NAMALWA (cell line): Measurements from ENCODE around the gene SIK2.
"Not testable (repeated sequence)": the region's sequence is repeated elsewhere in the genome, so short reads cannot be mapped to it uniquely, and the experiment has no call there.

Experiments
- DNase-seq: peaks from one replicate; pipeline ENCODE4 v3.0.0-alpha.2; 2015; ENCODE audit warnings: low spot score

The SIK2 gene

GRCh38 chr11:111699579-111700156 lies 97.4 kb downstream of the SIK2 start:
- no peak for DNase-seq

GRCh38 chr11:111700162-111700561 lies 97.9 kb downstream of the SIK2 start:
- DNase-seq = no peak

GRCh38 chr11:111702623-111703022 lies 100.4 kb downstream of the SIK2 start:
- no peak for DNase-seq

DNA sequence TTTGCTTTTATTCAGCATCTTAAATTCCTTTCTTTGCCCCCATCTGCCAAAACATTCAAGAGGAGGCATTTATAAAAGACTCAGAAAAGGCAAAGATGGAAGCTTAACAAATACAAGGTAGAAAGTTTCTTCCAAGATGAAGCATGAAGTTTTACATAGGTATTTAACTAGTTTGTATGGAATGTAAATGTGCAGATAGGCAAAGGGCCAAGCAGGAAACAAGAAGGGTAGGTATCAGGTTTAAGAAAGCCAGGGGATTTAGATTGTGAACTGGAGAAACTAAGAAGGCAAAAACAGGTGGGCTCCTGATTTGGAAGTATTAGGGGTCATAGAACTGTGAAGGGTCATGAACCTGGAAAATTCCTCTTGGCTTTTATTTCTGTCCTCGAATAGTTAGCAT lies 101.3 kb downstream of the SIK2 start:
- no peak for DNase-seq

- no peak for DNase-seq
Measured at GRCh38 chr11:111707039-111707690, 104.9 kb downstream of the SIK2 start.

DNA sequence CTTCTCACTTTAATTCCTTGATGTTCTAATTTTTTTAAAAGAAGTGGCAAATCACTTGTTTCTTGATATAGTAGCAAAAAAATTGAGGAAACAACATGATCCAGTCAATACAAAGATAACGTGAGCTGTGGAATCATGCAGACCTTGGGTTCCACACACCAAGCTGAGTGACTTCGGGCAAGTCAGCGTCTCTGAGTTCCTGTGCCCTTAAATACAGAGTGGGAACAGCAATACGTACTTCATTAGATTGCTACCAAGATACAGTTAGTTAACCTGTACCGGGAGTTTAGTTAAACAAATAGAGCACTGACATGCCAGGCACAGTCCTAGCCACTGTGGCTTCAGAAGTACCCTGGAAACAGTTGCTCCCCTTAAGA lies 105.4 kb downstream of the SIK2 start:
- DNase-seq = no peak

DNA sequence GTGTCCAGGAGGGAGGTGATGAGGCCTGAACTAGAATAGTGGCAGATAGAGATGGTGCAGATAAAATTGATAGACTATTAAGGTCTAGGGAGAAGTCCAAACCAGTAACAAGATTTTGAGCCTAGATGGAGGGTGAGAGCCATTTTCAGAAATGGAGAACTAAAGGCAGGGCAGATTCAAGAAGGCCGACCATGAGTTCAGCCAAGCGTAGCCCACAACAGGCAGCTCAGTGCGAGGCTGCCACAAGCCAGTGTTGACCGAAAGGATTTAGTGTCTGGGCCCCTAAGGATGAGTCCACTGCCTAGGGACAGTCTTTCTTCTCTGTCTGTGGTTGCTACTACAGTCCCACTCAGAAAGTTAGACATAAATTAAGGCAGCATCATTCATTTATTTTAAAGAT lies 112.3 kb downstream of the SIK2 start:
- peak; percentile 13 for DNase-seq

DNA sequence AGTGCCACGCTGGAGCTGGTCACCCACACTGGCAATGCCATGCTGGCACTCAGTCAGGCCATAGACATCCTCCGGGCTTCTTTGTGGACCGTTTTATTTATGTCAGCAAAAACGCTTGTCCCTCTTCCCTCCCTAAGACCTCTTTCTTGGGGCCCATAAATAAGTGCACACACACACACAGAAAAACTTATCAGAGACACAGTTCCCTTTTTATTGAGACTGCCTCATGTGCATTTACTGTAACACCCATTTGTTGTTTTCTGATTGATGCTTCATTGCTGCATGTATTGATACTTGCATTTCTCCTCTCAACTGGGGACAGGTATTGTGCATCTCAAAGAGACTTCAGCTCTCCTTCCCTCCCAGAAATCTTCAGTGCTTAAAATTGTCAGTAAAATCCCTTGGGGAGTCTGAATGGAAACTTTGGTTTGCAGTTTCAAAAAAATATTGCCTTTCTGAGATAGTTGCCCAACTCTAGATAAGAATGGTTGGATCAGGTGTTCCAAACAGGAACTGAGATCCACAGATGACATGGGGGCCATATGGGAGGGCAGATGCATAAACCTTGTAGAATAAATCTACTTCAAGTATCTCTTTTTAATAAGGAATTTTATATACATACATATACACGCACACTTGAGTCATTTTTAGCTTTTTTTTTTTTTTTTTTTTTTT lies 113.0 kb downstream of the SIK2 start:
- peak; percentile 43 for DNase-seq

DNA sequence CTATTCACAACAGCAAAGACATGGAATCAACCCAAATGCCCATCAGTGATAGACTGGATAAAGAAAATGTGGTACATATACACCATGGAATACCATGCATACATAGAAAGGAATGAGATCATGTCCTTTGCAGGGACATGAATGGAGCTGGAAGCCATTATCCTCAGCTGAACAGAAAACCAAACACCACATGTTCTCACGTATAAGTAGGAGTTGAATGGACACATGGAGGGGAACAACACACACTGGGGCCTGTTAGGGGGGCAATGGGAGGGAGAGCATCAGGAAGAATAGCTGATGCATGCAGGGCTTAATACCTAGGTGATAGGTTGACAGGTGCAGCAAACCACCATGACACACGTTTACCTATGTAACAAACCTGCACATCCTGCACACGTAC lies 115.4 kb downstream of the SIK2 start:
- not testable (repeated sequence) for DNase-seq

DNA sequence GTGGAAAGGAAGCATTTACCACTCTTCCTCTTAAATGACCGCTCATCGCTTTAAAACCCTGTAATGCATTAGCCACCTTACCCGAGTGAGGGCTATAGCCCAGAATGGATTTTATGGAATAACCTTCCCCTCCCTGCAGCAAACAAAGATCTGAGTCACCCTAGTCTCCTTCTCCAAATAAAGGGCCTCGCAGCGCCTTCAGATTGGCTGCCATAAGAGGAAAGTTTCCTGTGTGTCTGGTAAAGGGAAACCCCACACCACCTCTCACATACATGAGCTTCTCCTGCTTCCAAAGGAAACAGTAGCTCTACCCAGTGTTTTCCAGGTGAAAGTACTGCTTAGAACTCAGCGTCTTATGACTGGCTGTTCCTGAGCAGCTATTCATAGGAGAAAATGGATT lies 116.2 kb downstream of the SIK2 start:
- no peak for DNase-seq

DNA sequence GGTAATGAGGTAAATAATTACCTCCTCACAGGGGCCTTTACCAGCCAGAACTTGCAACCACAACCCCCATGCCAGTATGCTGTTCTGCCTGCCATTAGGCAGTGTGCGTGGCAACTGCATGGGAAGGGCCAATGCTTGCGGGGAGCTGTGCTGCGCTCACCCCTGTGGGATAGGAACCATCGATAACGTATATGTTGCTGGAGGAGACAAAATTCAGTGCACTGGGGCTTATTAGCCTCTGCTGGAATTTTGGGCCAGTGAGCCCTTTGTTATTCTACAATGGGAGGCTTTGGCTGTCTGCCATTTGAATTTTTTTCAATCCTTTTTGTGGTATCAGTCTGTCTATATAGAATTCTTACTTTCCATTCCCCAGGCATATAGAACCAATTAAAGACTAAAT lies 116.6 kb downstream of the SIK2 start:
- no peak for DNase-seq

- no peak for DNase-seq
Measured at GRCh38 chr11:111719379-111719778, 117.1 kb downstream of the SIK2 start.

DNA sequence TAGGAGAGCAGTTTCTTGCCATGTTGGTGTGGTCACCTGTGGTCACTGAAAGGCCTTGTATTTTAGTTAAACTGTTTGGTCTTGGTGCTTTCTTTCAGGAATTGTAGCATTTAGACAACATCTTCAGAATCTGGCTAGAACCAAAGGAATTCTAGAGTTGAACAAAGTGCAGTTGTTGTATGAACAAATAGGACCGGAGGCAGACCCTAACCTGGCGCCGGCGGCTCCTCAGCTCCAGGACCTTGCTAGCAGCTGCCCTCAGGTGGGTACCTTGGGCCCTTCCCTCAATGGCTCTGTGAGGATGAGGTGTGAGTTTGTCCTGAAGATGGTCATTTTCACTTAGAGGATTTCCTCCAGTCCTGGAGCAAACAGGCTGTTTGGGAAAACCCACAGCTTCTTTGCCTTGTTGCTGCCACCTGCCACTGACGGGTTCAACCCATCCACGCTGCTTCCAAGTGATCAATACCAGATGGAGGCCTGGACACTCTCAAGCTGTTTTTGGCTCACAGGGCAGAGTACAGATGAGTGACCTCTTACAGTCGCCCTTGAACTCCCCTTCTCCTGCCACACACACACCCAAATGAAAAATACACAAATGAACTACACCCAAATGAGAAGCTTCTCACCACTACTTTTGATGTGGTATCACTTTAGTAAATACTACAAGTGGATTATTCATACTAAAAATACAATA lies 118.7 kb downstream of the SIK2 start:
- no peak for DNase-seq

DNA sequence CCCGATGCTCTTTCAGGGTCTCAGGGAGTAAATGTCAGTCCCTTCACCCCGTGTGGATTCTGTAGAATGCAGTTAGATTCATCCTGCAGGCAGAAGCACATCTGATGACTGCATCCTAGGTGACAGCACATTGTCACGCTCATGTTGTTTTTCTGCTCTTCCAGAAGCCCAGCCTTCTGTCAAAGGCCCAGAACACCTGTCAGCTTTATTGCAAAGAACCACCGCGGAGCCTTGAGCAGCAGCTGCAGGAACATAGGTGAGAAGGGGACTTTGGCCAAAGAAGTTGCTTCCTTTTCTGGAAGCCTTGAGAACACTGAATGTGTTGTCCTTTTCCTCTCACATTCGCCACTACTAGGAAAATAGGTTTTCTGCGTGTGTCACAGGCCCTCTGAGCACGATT lies 120.3 kb downstream of the SIK2 start:
- no peak for DNase-seq

DNA sequence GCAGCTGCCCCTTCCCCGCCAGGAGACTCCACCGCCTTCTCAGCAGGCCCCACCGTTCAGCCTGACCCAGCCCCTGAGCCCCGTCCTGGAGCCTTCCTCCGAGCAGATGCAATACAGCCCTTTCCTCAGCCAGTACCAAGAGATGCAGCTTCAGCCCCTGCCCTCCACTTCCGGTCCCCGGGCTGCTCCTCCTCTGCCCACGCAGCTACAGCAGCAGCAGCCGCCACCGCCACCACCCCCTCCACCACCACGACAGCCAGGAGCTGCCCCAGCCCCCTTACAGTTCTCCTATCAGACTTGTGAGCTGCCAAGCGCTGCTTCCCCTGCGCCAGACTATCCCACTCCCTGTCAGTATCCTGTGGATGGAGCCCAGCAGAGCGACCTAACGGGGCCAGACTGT lies 121.3 kb downstream of the SIK2 start:
- DNase-seq = no peak

- DNase-seq = no peak
Measured at GRCh38 chr11:111724615-111725129, 122.4 kb downstream of the SIK2 start.

- DNase-seq = no peak
Measured at GRCh38 chr11:111725621-111726020, 123.4 kb downstream of the SIK2 start.

- no peak for DNase-seq
Measured at GRCh38 chr11:111726301-111726713, 124.1 kb downstream of the SIK2 start.

DNA sequence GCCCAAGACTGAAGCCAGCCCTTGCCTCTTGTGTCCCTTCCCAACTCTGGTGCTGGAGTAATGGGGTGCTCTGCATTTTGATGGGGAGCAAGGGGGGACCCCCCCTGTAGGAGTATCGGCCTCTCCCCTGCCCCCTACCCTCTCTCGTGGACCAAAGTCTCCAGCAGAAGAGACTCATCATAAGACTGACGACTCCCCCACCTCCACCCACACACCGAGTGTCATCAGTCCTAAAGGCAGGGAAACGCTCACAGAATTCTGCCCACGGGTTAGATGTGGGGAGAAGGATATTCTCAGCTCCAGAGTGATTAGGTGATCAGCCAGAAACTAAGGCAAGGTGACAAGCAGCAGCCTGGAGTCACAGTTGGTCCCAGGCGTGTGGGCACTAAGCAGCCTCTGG lies 125.2 kb downstream of the SIK2 start:
- DNase-seq = no peak

- DNase-seq = no peak
Measured at GRCh38 chr11:111729071-111729830, 127.0 kb downstream of the SIK2 start.

DNA sequence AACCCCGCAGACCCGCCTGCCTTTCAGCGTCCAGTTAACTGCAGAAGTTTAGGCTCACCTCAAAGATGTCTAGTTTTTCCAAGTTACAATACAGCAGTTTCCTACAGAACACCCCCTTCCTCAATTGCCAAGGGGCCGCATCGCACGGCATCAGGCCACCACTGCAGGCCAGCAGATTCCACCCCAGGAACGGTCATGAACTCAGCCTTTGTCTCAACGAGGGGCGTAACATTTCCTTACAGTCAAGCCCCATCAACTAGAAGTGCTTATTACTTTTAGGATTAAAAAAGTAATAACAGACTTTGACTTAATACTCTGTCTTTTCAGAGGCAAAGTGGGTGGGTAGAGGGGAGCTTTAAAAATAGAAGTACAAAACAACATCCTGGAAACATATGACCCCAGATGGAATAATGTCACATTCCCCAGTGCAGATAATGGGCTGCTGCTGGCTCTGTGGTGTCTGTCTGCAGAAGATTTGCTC lies 127.6 kb downstream of the SIK2 start:
- DNase-seq = no peak
